Cardiac muscle cell (in vitro differentiated cells and primary cell): Measurements from ENCODE around the gene RFK. TPM values are rescaled to one million over a fixed set of nuclear protein-coding genes. Genes with fewer than 3 reads are reported as not detected.

Source experiments
- DNase-seq, 2 donors: peaks; one replicate each; pipeline versions ENCODE4 v3.0.0 to v3.0.0-alpha.2; 2010 to 2017; ENCODE audit warnings: low read depth in 1 of 2, low spot score in 1 of 2
- H3K27ac ChIP-seq: fragments of 200-600 bp; sonication (generic); 2 replicates; pipeline ENCODE4 v1.5.1; 2016
- H3K27me3 ChIP-seq: fragments of 200-600 bp; sonication (generic); 2 replicates; pipeline ENCODE4 v1.6.0; 2016; ENCODE audit warnings: control low read depth
- H3K36me3 ChIP-seq: fragments of 200-600 bp; sonication (generic); 2 replicates; pipeline ENCODE4 v1.5.1; 2016; ENCODE audit warnings: control low read depth
- H3K4me1 ChIP-seq: fragments of 200-600 bp; sonication (generic); 2 replicates; pipeline ENCODE4 v1.8.1; 2017; ENCODE audit warnings: low read depth, mild to moderate bottlenecking, mixed run types
- H3K4me3 ChIP-seq: fragments of 200-600 bp; sonication (generic); 2 replicates; pipeline ENCODE4 v1.5.1; 2016; ENCODE audit warnings: mild to moderate bottlenecking
- H3K9me3 ChIP-seq: fragments of 200-600 bp; sonication (generic); 2 replicates; pipeline ENCODE4 v1.5.1; 2017; ENCODE audit warnings: low read depth, mild to moderate bottlenecking, control low read depth
- CTCF ChIP-seq: IDR thresholded peaks from 2 replicates; pipeline ENCODE4 v1.5.1; 2012; ENCODE audit warnings: low read depth, mild to moderate bottlenecking, low read length
- polyA plus RNA-seq: library from polyadenylated mRNA; unstranded; fragments of >200 nt; fragmentation: Nextera tagmentation; extraction: Ambion mirVana; gene quantifications from 2 replicates; pipeline ENCODE4 v1.2.1, GENCODE V29; 2016
- total RNA-seq: library from RNA; depleted of rRNA; stranded (reverse); fragments of >200 nt; gene quantifications from 2 replicates; pipeline ENCODE4 v1.2.3, GENCODE V29; 2016

RFK gene
- total and polyA plus RNA-seq, 2 experiments from 2014 or later, result 14.2 to 18.2 TPM

- DNase-seq, result peak in 1 of 2 donors; percentile 58
- no peaks in the 10 kb centered on the region for H3K9me3 ChIP-seq
- TF ChIP-seq CTCF, result no peak
- H3K4me1 ChIP-seq, result peaks cover 35% of the 10 kb centered on the region
- H3K27ac ChIP-seq, result no peak overlapping the region
- no peaks in the 10 kb centered on the region for H3K36me3 ChIP-seq
- H3K27me3 ChIP-seq, result no peaks in the 10 kb centered on the region
- H3K4me3 ChIP-seq, result no peak overlapping the region
Observed at GRCh38 chr9:76373173-76373783, 20.9 kb downstream of the RFK start.

DNA sequence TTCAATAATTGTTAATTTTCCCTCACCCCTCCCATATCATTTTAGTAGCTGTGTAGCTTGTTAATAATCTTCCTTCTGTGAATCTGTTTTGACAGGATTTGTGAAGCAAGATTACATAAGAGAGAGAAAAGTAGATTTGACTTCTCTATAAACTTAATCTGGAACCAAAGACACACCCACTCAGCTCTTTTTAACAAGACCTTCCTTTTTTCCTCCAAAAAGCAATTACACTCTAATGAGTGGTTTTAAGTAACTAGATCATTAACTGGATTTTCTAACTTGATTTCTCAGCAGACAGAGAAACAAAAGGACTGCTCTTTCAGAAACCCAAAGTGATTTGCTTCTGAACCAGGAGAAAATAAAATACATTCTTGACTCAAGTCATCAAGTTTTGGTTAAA lies 21.9 kb downstream of the RFK start:
- TF ChIP-seq CTCF, result no peak
- Histone ChIP-seq H3K27ac (peak overlapping the region; percentile 32), H3K36me3 (no peaks in the 10 kb centered on the region)

GRCh38 chr9:76371901-76372300 lies 22.3 kb downstream of the RFK start:
- Histone ChIP-seq H3K27ac (peak overlapping the region; percentile 32), H3K9me3 (no peaks in the 10 kb centered on the region), H3K4me1 (peaks cover 35% of the 10 kb centered on the region), H3K27me3 (no peaks in the 10 kb centered on the region), H3K36me3 (no peaks in the 10 kb centered on the region), H3K4me3 (no peak overlapping the region)
- peak in 1 of 2 donors; percentile 63 for DNase-seq
- no peak for TF ChIP-seq CTCF

More for the DNA sequence above, 21.9 kb downstream of the RFK start:
- Histone ChIP-seq H3K27me3 (no peaks in the 10 kb centered on the region), H3K9me3 (no peaks in the 10 kb centered on the region), H3K4me3 (no peak overlapping the region), H3K4me1 (peaks cover 35% of the 10 kb centered on the region)
- DNase-seq, result peak in 1 of 2 donors; percentile 10

DNA sequence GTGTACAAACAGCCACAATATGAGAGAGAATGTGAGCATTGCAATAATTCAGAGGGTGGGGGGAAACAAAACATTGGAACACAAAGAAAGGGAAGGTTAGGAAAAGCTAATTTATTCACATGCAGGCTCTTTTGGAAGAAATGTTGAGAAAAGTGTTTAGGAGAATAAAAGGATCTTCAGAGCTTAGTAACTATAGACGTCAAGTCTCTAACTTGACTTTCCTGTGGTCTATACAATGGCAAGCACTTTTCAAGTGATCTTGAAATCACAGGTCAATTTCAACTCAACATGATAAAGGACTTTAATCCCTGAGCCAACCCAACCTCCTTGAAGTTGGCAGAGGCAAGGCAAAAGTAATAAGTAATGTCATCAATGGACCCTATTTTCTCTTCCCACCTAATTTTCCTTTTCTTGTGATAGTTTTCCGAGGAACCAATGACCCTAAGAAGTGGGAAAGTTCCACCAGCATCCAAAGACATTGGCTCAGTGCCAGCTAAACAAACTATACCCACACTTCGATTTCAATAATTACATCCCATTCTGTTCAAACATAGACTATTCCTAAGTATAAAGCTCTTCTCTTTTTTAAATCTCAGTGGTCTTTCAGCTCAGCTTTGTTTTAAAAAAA lies 23.7 kb downstream of the RFK start:
- no peak for DNase-seq
- no peak for TF ChIP-seq CTCF
- Histone ChIP-seq H3K36me3 (no peaks in the 10 kb centered on the region), H3K27ac (no peak overlapping the region), H3K9me3 (no peaks in the 10 kb centered on the region), H3K4me1 (peaks cover 34% of the 10 kb centered on the region), H3K27me3 (no peaks in the 10 kb centered on the region), H3K4me3 (no peak overlapping the region)

GRCh38 chr9:76369583-76369982 lies 24.6 kb downstream of the RFK start:
- DNase-seq, result peak; percentile 55 to 76
- Histone ChIP-seq H3K4me1 (peaks cover 25% of the 10 kb centered on the region), H3K27ac (peak overlapping the region; percentile 78), H3K4me3 (no peak overlapping the region), H3K9me3 (no peaks in the 10 kb centered on the region), H3K27me3 (no peaks in the 10 kb centered on the region), H3K36me3 (no peaks in the 10 kb centered on the region)
- TF ChIP-seq CTCF, result no peak
